ENCODE data around the gene FBXO41.
A peak's percentile ranks its signal among the peaks of the same experiment; 100 is the strongest.

FBXO41 gene

DNA sequence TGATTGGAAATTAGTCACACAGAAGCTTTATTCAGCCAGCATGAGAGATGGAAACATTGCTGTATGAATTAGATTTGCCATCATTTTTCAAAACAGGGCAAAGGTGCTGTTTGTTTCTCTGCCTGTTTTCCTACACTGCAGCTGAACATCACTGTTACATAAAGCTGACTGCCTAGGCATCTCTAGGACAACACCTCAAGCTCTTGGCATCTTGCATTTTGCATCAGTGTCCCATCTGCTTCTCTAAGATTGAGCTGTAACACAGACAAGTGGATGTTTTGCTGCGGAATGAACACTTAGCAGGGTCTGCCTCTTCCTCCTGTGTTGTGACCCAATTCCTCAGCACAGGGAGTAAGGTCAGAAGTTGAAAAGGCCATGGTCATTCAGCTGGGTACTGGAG is 45.3 kb downstream of the FBXO41 start:
- DNase-seq, result no peak

DNA sequence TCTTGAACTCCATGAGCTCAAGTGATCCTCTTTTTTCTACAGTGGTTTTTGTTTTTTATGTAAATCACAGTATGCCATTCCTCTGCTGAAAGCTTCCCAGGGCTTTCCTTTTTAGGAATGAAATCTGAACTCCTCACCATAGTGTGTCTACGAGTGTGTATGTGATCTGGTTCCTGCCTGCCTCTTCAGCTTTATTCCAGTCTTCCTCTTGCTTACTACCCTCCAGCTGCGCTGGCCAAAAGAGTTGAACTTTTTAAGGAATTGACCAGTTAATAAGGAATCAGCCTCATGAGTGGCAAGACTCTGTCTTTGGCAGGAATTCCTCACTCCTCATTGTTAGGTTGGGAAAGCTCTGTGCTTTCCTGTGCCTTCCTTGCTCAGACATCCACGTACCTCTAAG is 46.1 kb downstream of the FBXO41 start:
- no peak for DNase-seq

DNA sequence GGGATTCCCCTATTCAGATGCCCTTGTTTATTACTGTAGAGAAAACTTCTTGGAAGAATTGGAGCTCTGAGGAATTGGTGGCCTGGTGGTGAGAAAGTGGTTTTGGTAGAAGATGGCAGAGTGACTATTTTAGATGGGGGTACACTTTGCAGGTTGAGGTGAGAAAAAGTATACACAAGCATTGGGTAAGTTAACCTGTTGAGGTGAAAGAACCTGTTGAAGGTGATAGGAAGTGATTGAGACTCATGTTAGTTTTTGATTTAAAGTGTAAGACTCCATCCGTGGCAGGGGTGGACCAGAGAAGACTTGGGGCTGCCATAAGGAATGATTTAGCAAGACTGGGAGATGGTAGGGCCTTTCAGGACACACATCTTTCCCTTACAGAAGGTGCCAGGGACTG is 47.1 kb downstream of the FBXO41 start:
- DNase-seq, result no peak

DNA sequence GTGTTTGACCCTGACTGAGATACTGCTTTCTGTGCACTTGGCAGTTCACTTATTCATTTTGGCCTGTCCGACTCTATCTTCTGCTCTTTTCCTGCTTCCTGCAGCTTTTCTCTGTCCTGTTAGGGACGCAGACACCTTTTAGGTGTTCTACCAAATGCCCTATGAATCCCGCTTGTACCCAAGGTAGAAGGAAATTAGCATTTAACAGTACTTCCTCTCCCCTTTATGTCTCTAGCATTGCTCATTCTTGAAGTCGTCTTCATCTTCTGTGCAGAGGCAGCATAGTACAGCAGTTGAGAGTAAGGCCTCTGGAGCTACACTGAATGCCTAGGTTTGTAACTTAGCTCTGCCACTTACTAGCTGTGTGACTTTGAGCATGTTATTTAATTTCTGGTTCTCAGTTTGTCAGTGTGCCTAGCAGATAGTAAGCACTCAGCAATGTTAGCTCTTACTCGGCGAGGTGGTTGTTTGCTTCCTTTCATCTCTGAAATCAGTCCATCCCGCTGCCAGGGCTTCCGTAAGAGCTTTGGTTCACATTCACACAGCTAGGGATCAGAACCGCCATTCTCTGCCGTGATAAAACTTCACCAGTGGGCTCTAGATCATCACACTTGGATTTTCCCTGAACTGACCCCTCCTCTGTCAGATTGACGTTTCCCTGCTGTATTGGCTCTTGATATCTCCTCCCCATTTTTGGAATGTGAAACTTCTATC is 48.8 kb downstream of the FBXO41 start:
- no peak for DNase-seq

DNA sequence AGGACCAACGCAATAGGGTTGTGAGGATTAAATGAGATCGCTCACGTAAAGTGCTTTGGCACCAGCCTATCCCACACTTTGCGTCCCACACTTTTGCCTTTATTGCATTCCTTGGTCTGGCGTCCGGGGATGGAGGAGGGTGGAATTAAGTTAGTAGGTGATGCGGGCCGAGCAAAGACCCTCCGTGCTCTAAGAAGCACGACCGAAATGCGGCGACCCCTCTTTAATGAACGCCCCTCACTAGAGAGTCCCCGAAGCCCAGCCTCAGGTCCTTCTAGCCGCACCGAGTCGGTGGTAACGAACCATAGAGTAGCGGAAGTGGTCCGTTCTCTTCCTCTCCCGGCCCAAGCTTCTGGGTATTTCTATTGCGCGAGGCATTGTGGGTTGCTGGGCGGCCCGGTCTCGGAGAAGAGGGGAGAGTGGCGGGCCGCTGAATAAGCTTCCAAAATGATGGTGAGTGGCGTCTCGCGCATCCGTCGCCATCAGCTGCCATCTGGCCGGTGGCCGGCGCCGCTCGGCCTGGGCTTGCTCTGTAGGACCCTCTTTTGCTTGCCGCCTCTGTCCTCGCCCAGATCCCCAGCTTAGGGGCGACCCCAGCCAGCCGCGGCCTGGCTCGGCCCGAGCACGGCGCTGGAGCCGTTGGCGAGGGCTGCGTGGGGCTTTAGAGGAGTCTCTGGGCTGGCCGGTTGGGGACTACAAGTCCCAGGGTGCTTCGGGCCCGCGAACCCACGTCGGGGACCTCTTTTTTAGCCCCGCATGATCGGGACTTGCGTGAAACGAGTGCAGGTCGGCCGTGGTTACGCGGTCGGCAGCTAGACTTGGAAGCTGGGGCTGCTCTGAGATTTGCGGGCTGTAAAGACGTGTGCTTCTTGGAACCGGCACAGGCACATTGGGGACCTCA is 50.1 kb downstream of the FBXO41 start, which contains the start of gene CCT7:
CCT7 (plus strand) TSS at position 377 of the 901 bp plus-strand sequence; CDS start at position 448, 71 bp downstream.
- DNase-seq, result peak; percentile 94

DNA sequence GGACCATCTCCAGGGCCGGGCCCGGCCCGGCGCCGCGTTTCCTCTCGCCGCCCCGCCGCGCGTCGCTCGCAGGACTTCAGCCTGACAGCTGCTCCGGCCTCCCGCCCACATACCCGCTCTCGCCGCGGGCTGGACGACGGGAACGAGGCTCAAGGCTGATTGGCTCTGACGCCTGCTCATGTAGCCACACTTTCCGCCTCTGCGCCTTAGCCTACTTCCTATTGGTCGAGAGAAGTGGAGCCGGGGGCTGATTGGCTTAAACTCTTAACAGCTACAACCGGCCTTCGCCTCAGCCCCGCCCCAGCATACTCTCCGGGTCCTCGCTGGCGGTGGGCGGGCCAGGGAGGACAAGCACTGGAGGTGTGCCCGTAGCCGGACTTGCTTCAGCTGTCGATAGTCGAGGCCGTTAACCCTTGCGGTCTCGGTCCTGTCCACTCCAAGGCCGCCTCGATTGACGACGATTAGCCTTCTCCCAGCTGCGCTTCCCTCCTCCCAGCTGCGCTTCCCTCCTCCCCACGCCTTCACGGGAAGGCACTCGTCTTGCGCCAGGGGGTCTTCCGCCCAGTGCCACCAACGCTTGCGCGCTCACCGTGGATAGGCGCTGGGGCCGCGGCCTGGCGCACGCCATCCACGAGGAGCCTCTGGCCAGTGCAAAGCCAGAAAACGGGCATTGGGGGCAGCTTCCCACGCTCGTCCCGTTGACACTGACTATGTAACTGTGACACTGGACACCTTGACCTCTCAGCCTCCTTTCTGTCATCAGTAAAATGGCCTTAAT is 50.9 kb downstream of the FBXO41 start, which contains the start of gene PRADC1:
PRADC1 (minus strand) TSS at position 86 of the 778 bp plus-strand sequence; CDS start at position 7, 79 bp downstream.
- DNase-seq, result peak; percentile 100

DNA sequence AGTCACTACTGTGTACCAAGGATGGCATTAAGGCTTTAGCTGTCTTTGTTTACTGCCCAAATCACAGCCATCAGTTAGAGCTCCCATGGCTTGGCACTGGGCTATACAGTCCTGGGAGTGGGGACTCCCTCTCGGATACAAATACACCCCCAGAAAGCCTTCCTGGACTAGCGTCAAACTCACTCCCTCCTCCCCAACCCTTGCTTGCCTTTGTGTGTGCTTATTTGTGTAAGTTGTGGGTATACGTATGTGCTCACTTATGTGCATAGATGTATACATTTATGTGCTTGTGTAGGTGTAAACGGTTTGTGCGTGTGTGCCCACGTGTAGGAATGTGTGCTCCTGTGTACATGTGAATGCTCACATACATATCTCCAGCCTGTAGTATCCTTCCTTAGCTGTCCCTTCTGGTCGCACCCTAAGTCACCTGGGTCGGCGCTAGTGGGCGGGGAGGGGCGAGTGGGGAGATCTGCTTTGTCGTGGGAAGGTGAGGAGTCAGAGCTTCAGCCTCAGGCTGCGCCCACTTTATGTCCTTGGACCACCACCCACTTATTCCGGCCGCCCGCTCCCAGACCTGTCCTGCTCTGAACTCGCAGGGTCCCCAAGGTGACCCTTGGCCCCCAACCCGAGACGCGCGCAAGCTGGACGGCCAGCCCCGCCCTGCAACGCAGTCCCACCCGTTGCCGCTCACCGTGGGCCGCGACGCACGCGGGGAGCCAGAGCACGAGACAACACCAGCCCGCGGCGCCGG is 51.7 kb downstream of the FBXO41 start:
- no peak for DNase-seq

DNA sequence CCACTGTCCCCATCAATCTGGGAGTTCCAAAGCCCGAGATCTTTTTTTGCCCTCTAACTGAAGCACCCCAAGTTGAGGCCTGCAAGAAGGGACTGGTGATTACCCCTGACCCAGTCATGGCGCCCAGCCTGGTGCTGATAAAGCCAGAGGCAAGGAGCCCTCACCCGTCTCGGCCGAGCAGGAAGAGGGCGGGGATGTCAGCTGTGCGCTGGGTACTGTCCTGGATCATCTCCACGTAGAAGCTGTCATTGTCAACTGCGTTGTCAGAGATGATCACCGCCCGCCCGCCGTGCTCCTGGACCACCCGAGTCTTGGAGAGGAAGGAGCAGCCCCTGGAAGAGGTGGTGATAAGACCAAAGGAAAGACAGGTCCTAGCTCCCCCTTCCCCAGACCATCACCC is 55.6 kb downstream of the FBXO41 start:
- no peak for DNase-seq

DNA sequence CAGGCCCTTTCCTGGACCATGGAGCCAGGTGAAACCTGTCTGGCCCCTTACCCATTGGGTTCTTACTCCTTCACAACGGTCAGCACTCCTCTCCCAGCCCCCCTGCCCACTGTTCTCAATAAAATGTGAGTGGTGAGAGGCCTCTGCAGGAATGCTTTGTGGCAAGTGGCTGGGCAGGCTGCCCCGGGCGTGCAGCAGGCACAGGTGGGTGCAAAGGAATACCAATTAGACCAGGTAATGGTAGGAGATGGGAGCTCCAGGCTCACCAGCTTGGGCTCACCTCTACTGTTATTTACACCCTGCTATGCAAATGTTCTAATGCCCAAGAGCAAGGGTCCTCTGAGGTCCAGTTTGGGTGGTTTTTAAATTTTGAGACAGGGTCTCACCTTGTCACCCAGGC is 57.2 kb downstream of the FBXO41 start:
- no peak for DNase-seq

DNA sequence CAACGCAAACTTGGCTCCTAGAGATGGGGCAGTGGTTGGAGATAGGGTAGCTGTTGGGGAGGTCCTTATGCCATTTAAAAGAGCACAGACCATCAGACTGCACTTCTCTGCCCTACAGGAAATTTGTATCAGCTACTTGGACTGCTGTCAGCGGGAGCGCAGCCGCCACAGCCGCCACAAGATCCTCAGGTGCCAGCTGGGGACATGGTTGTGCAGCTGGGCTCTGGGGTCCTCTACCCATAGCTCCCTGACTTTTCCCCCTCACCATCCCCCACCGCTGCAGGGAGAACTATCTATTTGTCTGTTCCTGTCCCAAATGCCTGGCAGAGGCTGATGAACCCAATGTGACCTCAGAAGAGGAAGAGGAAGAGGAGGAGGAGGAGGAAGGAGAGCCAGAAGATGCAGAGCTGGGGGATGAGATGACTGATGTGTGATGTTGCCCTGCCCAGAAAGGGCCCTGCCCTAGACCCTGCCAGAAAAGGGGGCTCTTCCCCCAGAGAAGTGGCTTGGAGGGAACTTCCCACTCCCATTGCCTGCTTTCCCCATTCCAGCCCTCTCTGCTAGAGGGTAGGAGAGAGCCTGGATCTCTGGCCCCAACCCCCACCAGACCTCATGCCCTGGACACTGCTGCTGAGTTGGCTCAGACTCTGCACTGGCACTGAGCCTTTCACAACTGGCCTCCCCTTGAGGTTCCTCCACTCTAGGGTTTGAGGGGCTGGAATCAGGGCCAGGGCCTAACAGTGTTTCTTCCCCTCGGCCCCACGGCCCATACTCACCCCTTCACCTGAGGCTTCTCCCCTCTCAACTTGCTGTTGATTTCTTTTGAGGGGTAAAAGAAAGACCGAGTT is 58.5 kb downstream of the FBXO41 start:
- DNase-seq, result no peak

DNA sequence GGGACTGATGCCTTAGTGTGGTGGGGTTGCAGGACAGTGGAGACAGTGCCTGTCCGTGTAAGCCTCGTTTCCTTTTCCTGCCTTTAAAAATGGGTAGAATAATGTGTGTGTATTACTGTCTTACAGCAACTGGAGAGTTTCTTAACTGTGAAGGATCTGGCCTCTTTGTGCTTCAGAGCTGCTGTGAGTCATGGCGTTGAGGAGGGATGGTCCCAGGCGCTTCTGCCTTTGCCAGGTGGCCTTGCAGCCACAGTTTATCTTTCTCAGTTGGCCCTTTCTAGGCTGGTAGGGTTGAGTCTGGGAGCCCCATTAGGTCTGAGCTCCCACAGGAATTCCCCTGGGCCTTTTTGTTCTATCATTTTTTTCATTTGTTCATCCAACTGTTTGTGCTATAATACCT is 60.5 kb downstream of the FBXO41 start:
- DNase-seq, result no peak

DNA sequence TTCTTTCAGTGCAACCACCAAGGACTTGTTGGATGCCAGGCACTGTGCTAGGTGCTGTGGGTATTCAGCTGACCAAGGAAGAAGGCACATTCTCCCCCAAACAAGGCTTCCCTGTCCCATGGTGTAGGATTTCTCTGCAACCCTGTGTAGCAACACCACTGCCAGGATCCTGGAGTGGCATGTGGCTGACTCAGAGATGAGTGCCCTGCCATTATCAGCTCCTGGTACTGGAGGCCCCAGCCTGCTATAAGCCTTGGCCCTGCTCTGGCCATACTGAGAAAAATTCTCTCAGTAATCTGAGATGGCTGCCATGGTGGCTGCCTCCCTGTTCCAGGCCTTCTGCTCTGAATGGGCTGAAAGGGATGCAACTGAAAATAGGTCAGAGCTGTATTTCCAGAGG is 66.0 kb downstream of the FBXO41 start:
- no peak for DNase-seq

DNA sequence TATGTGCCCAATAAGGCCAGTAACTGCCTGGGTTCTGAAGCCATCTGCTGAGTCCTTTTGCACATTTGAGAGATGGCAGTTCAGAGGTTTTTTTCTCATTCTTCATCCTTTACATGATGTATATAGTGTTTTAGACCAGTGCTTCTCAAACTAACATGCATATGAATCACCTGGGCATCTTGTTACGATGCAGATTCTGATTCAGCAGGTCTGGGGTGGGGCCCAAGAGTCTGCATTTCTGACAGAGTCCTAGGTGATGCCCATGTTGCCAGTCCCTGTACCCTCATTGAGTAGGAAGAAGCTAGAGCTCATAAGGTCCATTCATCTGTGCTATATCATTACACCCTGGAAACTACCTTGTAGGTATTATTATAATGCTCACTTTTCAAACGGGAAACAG is 66.5 kb downstream of the FBXO41 start:
- no peak for DNase-seq

DNA sequence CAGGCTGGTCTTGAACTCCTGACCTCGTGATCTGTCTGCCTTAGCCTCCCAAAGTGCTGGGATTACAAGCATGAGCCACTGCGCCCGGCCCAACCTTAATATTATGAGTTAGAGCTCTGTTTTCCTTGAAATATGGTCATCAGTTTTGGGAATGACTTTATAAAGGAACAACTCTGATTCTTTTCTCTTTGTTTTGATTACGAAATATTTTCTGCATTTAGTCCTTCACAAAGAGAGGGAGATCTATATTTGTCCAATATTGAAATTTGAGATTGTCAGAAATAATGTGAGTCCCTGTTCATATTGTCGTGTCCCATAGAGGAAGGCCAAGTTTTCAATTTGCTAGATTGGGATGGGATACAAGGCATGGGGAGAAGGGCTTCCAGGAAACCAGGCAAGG is 67.1 kb downstream of the FBXO41 start:
- no peak for DNase-seq

DNA sequence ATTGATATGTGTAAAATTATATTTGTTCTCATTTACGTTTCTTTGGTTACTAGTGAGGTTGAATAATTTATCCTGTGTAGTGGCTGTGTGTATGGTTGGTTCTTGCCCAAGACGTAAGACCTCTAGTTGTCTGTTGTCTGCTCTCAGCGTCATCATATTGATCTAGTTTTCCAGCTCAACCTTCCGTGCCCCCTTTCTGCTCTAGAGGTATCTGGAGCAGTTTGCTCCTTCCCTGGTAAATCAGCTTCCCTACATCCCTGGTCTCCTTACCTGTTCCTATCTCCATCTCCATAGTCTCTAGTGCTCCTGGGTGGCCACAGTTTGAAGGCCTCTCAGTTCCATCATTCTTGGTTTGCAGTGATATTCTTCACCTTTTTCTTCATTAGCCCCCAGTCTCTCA is 69.0 kb downstream of the FBXO41 start:
- no peak for DNase-seq

DNA sequence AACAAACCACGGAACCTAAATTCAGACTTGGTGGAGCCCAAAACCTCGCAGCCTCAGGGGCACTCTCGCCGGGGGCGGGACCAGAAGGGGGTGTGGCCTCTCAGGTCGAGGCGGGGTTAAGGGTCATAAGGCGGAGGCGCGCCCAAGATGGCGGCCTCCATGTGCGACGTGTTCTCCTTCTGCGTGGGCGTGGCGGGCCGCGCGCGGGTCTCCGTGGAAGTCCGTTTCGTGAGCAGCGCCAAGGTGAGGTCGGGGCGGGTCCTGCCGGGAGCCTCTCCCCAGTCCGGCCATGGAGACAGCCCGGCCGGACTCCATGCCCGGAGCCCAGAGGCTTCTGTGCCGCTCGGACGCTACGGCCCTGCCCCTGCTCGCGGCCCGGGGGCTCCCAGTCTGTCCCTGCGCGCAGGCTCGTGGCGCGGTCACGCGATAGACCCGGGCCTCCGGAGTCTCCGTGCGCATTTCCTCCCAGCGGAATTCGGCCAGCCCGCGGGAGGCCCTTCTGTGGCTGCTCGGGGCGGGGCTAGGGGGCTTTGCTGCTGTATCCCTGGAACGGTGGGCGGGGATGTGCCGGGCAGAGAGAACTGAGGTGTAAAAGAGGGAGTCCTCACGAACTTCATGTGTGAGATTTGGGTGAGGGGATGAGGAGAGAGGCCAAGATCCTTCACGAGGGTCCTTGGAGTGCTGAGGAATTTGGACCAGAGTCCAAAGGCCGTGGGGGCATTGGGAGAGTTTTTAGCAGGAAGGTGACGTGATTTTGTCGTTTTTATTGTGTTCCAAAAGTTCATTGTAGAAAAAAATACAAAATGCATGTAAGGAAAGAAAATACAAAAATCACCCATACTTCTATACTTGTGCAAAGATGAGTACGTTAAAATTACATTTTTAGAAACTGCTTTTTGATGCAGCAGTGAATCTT is 69.9 kb downstream of the FBXO41 start, which contains the start of gene SMYD5:
SMYD5 (plus strand) TSS at position 126 of the 916 bp plus-strand sequence; CDS start at position 148, 22 bp downstream.
- peak; percentile 88 for DNase-seq

DNA sequence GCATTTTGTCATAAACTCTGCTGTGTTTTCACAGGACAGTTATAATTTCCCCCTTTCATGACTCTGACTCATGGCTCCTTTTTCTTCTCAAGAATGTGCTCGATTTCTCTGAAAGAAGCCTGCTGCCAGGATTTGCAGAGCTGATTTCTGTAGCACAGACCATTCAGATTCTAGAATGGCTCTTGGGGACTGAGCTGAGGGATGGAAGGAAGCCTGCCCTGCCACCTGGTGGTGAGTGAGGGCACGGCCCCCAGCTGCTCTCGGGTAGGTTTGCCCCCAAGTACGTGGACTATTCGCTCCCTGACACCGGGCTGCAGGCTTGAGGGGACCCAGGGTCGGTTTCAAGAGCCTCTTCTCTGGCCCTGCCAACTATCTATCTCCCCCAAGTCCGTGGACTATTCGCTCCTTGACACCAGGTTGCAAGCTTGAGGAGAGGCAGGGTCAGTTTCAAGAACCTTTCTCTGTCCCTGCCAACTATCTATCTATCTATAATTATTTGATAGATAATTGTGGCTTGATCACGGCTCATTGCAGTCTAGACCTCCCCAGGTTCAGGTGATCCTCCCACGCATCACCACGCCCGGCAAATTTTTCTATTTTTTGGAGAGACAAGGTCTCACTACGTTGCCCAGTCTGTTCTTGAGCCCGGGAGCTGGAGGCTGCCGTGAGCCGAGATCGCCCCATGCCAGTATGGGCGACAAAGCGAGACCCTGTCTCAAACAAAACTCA is 71.7 kb downstream of the FBXO41 start:
- DNase-seq, result peak; percentile 66

DNA sequence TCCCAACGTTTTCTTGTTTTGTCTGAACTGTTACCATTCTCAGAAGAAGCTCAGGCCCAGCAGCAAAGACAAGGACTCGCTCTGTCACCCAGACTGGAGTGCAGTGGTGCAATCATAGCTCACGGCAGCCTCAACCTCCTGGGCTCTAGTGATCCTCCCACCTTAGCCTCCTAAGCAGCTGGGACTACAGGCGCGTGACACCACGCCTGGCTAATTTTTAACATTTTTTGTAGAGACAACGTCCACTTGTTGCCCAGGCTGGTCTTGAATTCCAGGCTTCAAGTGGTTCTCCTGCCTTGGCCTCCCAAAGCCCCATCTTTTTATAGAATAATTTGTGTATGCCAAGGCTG is 72.2 kb downstream of the FBXO41 start:
- DNase-seq, result no peak

DNA sequence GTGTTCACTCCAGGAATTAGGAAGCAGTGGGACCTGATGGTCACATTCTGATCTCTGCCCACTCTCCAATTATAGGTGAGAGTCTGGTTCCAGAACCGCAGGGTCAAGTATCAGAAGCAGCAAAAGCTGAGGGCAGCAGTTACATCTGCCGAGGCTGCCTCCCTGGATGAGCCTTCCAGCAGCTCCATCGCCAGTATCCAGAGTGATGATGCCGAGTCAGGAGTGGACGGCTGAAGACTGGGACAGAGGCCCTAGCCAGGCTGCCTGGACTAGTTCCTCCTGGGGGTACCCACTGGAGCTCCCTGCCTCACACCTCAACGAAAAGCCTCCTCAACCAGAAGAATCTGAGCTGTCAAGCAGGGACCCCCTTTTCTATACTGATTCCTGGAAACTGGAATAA is 73.6 kb downstream of the FBXO41 start:
- DNase-seq, result no peak

DNA sequence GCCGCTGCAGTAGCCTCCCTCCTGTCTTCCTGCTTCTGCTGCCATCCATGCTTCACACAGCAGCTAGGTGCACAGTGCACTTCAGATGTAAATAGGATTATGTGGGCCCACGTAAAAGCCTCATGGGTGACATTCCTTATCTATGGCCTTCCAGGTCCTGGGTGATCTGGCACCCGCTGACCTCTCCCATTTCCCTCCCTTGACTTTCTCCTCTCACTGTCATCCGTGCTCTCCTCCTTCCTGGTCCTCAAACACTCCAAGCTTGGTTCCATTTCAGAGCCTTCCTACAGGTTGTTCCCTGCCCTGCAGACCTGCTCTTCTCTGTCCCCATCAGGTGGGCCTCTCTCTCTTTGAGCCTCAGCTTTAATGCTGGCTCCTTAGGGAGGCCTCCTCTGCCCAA is 74.3 kb downstream of the FBXO41 start:
- no peak for DNase-seq

Measured in femur (tissue), 1 donor.